Lower lobe of right lung (tissue), 2 donors: ENCODE measurements around the gene CPT1C. TPM values are rescaled to one million over a fixed set of nuclear protein-coding genes. Genes with fewer than 3 reads are reported as not detected.

Experiments used
- ATAC-seq, 2 donors: fragments of 200-7000 bp; cut with Tn5 transposase; one replicate each; pipeline ENCODE4 v1.9.1; 2020 to 2022; ENCODE audit warnings: mild to moderate bottlenecking in 2 of 2, moderate library complexity in 2 of 2
- DNase-seq: peaks from one replicate; pipeline ENCODE4 v3.0.0-alpha.2; 2020
- H3K27ac ChIP-seq: fragments of 200-600 bp; one replicate; pipeline ENCODE4 v1.8.0; 2022
- H3K27me3 ChIP-seq: fragments of 200-600 bp; one replicate; pipeline ENCODE4 v1.8.0; 2022; ENCODE audit warnings: low read depth
- H3K36me3 ChIP-seq: fragments of 200-600 bp; one replicate; pipeline ENCODE4 v1.8.0; 2022; ENCODE audit warnings: mild to moderate bottlenecking
- H3K4me1 ChIP-seq: fragments of 200-600 bp; one replicate; pipeline ENCODE4 v1.8.0; 2022
- H3K4me3 ChIP-seq: fragments of 200-600 bp; one replicate; pipeline ENCODE4 v1.8.0; 2022; ENCODE audit warnings: mild to moderate bottlenecking
- H3K9me3 ChIP-seq: fragments of 200-600 bp; one replicate; pipeline ENCODE4 v1.8.0; 2022
- intact Hi-C: fragments of 100-400 bp; cut with DNase I; formaldehyde crosslinking; loops from one replicate; pipeline ENCODE4 v1.11.0; 2022
- total RNA-seq: library from RNA; stranded (reverse); fragmentation: NEBNext Ultra II Directional; extraction: Animal tissue kit (Norgen Biotek cat#: 25700); gene quantifications from one replicate; pipeline ENCODE4 v1.2.1, GENCODE V29; 2021
- TF ChIP-seq, protein P1 (sequence below): fragments of 200-600 bp; IDR thresholded peaks from one replicate; pipeline ENCODE4 v1.8.0; 2022; ENCODE audit warnings: antibody characterized with exemption, mild to moderate bottlenecking
- donor health status: DM: no; HTN: yes; CAD: no; lungs with severe emphysema.

CPT1C gene
- total RNA-seq, 1 donor from 2014 or later, result 3.8 TPM

DNA sequence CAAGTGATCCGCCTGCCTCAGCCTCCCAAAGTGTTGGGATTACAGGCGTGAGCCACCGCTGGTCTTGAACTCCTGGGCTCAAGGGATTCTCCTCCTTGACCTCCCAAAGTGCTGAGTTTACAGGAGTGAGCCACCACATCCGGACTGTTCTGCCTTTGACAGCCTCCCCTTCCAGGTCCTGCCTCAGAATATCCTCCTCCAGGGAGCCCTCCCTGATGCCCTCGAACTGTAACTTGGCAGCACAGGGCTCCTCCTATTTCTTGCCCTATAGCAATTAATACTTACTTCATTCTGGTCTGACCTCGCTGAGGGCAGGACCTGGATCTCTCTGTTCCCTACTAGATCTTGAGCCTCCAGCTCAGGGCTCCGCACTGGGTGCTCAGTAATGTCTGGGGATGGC, 5.9 kb downstream of the CPT1C start:
- H3K36me3 ChIP-seq, result no peaks in the 10 kb centered on the region
- no peaks in the 10 kb centered on the region for H3K4me1 ChIP-seq
- DNase-seq (no peak), ATAC-seq (no peak)
- intact Hi-C loops, result no loop called here
- no peaks in the 10 kb centered on the region for H3K9me3 ChIP-seq
- peaks cover 9% of the 10 kb centered on the region for H3K27me3 ChIP-seq
- TF ChIP-seq, protein P1, sequence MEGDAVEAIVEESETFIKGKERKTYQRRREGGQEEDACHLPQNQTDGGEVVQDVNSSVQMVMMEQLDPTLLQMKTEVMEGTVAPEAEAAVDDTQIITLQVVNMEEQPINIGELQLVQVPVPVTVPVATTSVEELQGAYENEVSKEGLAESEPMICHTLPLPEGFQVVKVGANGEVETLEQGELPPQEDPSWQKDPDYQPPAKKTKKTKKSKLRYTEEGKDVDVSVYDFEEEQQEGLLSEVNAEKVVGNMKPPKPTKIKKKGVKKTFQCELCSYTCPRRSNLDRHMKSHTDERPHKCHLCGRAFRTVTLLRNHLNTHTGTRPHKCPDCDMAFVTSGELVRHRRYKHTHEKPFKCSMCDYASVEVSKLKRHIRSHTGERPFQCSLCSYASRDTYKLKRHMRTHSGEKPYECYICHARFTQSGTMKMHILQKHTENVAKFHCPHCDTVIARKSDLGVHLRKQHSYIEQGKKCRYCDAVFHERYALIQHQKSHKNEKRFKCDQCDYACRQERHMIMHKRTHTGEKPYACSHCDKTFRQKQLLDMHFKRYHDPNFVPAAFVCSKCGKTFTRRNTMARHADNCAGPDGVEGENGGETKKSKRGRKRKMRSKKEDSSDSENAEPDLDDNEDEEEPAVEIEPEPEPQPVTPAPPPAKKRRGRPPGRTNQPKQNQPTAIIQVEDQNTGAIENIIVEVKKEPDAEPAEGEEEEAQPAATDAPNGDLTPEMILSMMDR, result no peak
- H3K4me3 ChIP-seq, result no peak overlapping the region
- no peak overlapping the region for H3K27ac ChIP-seq

DNA sequence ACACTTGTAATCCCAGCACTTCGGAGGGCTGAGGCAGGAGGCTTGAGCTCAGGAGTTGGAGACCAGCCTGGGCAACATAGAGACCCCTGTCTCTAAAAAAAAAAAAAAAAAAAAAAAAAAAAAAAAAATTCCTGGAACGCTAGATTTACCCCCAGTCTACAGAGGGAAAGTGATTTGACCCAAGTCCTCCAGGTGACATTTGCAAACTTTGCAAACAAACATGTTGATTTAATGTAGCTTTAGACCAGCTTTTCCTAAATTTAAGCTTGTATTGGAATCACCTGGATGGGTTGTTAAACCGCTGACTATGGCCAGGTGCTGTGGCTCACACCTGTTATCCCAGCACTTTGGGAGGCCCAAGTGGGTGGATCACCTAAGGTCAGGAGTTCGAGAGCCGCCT, 8.4 kb downstream of the CPT1C start:
- no peak overlapping the region for H3K27ac ChIP-seq
- no peaks in the 10 kb centered on the region for H3K9me3 ChIP-seq
- no peak overlapping the region for H3K4me3 ChIP-seq
- no peak for ATAC-seq
- no peaks in the 10 kb centered on the region for H3K36me3 ChIP-seq
- no peak for DNase-seq
- intact Hi-C loops, result no loop called here
- no peaks in the 10 kb centered on the region for H3K4me1 ChIP-seq
- peaks cover 9% of the 10 kb centered on the region for H3K27me3 ChIP-seq
- TF ChIP-seq, protein P1, result no peak

DNA sequence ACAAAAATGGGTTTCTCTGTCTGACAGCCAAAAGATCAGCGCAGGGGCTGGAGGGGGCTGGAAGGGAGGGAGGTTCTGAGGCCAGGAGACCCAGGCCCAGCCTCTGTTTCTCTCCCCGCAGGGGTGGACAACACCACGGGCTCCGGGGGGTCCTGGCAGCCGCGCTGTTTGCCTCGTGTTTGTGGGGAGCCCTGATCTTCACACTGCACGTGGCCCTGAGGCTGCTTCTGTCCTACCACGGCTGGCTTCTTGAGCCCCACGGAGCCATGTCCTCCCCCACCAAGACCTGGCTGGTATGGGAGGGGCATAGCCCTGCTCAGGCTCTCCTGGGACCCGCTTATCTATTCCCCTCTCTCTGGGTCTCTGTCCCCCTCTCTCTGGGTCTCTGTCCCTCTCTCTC, 9.6 kb downstream of the CPT1C start:
- no peaks in the 10 kb centered on the region for H3K4me1 ChIP-seq
- no peak for DNase-seq
- peak in 1 of 2 donors; percentile 9 for ATAC-seq
- TF ChIP-seq, protein P1, result no peak
- no peaks in the 10 kb centered on the region for H3K9me3 ChIP-seq
- H3K27ac ChIP-seq, result no peak overlapping the region
- H3K27me3 ChIP-seq, result peaks cover 9% of the 10 kb centered on the region
- no peaks in the 10 kb centered on the region for H3K36me3 ChIP-seq
- intact Hi-C loops, result no loop called here
- no peak overlapping the region for H3K4me3 ChIP-seq

DNA sequence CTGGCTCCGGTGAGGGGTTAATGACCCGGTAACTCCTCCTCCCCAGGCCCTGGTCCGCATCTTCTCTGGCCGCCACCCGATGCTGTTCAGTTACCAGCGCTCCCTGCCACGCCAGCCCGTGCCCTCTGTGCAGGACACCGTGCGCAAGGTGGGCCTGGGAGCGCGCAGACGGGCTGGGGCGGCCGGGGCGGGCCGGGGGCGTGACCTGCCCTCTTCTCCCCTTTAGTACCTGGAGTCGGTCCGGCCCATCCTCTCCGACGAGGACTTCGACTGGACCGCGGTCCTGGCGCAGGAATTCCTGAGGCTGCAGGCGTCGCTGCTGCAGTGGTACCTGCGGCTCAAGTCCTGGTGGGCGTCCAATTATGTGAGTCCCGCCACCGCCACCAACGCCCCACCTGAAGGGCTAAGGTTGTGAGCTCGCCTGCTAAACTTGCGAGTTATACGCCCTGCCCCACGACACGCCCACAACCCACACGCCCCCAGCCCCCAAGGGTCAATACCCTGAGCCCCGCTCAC, 10.4 kb downstream of the CPT1C start:
- no peak overlapping the region for H3K4me3 ChIP-seq
- TF ChIP-seq, protein P1, result no peak
- H3K9me3 ChIP-seq, result no peaks in the 10 kb centered on the region
- intact Hi-C loops, result no loop called here
- ATAC-seq, result peak in 1 of 2 donors; percentile 24
- H3K4me1 ChIP-seq, result no peaks in the 10 kb centered on the region
- no peak for DNase-seq
- H3K27ac ChIP-seq, result no peak overlapping the region
- no peaks in the 10 kb centered on the region for H3K36me3 ChIP-seq
- H3K27me3 ChIP-seq, result peaks cover 9% of the 10 kb centered on the region

DNA sequence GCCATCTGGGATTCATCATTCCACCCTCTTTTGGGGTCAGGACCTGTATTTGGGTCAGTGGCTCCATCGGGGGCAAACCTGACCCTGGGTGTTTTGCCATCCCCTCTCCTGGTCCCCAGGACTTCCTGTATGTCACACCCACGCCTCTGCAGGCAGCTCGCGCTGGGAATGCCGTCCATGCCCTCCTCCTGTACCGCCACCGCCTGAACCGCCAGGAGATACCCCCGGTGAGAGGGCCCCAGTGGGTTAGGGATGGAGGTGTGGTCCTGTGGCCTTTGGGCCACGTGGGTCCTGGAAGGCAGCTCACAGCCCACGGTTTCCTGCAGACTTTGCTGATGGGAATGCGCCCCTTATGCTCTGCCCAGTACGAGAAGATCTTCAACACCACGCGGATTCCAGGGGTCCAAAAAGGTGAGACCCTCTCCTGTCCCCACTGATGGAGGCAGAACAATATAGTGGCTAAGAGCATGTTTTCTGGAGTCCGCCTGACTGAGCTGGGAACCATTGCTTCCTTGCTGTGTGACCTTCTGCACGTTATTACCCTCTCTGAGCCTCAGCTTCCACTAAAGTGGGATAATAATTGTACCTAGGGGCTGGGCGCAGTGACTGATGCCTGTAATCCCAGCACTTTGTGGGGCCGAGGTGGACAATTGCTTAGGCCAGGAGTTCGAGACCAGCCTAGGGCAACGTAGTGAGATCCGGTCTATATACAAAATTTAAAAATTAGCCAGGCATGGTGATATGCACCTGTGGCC, 14.1 kb downstream of the CPT1C start:
- Histone ChIP-seq H3K27ac (no peak overlapping the region), H3K27me3 (peaks cover 5% of the 10 kb centered on the region), H3K4me1 (no peaks in the 10 kb centered on the region), H3K4me3 (no peak overlapping the region), H3K36me3 (no peaks in the 10 kb centered on the region), H3K9me3 (no peaks in the 10 kb centered on the region)
- TF ChIP-seq, protein P1, result no peak
- intact Hi-C loops, result no loop called here
- ATAC-seq (no peak), DNase-seq (no peak)
